Lung (tissue), 12 donors: Measurements from ENCODE around the gene ROR1. TPM values are rescaled to one million over a fixed set of nuclear protein-coding genes. Genes with fewer than 3 reads are reported as not detected.

Source experiments
- ATAC-seq: fragments of 200-7000 bp; cut with Tn5 transposase; one replicate; pipeline ENCODE4 v1.9.1; 2020; ENCODE audit warnings: moderate number of reproducible peaks; ENCODE audit not compliant: insufficient read depth, low FRiP score
- DNase-seq, 3 donors: peaks; one replicate each; pipeline ENCODE4 v3.0.0-alpha.2; 2013 to 2017
- H3K27ac ChIP-seq, 2 donors: one replicate each; pipeline ENCODE4 v1.5.1; 2013; ENCODE audit warnings: mild to moderate bottlenecking in 2 of 2, moderate library complexity in 2 of 2, control low read depth in 1 of 2, inconsistent platforms in 1 of 2, low read depth in 1 of 2, low read length in 1 of 2
- H3K27me3 ChIP-seq, 3 donors: one replicate each; pipeline ENCODE4 v1.5.1; 2013; ENCODE audit warnings: low read length in 2 of 3; ENCODE audit not compliant: control insufficient read depth in 3 of 3, insufficient read depth in 3 of 3
- H3K36me3 ChIP-seq, 4 donors: one replicate each; pipeline ENCODE4 v1.5.1; 2013; ENCODE audit warnings: low read length in 4 of 4, mild to moderate bottlenecking in 1 of 4, moderate library complexity in 1 of 4; ENCODE audit not compliant: control insufficient read depth in 4 of 4, insufficient read depth in 4 of 4
- H3K4me1 ChIP-seq, 5 donors: one replicate each; pipeline ENCODE4 v1.5.1; 2013; ENCODE audit warnings: low read length in 5 of 5, mild to moderate bottlenecking in 2 of 5, moderate library complexity in 1 of 5; ENCODE audit not compliant: control insufficient read depth in 5 of 5, insufficient read depth in 5 of 5
- H3K4me3 ChIP-seq: one replicate; pipeline ENCODE4 v1.5.1; 2013; ENCODE audit warnings: mild to moderate bottlenecking, control low read depth, moderate library complexity
- H3K9ac ChIP-seq, 2 donors: one replicate each; pipeline ENCODE4 v1.5.1; 2013; ENCODE audit warnings: low read length in 2 of 2, control low read depth in 1 of 2; ENCODE audit not compliant: insufficient read depth in 1 of 2
- H3K9me3 ChIP-seq, 4 donors: one replicate each; pipeline ENCODE4 v1.5.1; 2013; ENCODE audit warnings: low read length in 3 of 4, mild to moderate bottlenecking in 1 of 4, moderate library complexity in 1 of 4; ENCODE audit not compliant: control insufficient read depth in 4 of 4, insufficient read depth in 3 of 4
- CTCF ChIP-seq: IDR thresholded peaks from 2 replicates; pipeline ENCODE4 v1.5.1; 2012; ENCODE audit warnings: mild to moderate bottlenecking; ENCODE audit errors: control extremely low read depth, extremely low read depth
- WGBS, 2 donors: extraction: QIAGEN DNeasy Blood & Tissue Kit; methylation state at CpG; one replicate each; pipeline ENCODE4 v1.1.7; 2013; 5-methylcytosine and 5-hydroxymethylcytosine counted together
- polyA plus RNA-seq, 2 donors: library from polyadenylated mRNA; stranded (reverse); fragments of 200-250 nt; gene quantifications; one replicate each; pipeline ENCODE4 v1.2.1, GENCODE V29; 2013
- total RNA-seq, 2 donors: library from RNA; depleted of rRNA in 1 of 2; stranded (reverse); fragments of >200 nt in 1 of 2; gene quantifications; one replicate each; pipeline ENCODE4 v1.2.1, GENCODE V29; 2014 to 2021
- donor health status: control.
- donor health status: control.
- donor health status: Bipolar disorder and iron deficiency.
- donor health status: healthy.
- donor health status: DM: yes; HTN: yes; CAD: no.

Gene ROR1
- total and polyA plus RNA-seq, 4 donors, result 2.9 to 47.0 (median 14.0) TPM

GRCh38 chr1:63793741-63794240 lies 20.0 kb downstream of the ROR1 start:
- Histone ChIP-seq H3K4me1 (peaks cover 11 to 34% (median 29%) of the 10 kb centered on the region in 5 donors), H3K9me3 (no peaks in the 10 kb centered on the region), H3K36me3 (peaks cover 0 to 19% (median 6%) of the 10 kb centered on the region in 4 donors), H3K4me3 (no peak overlapping the region), H3K27ac (no peak overlapping the region), H3K9ac (peak overlapping the region in 1 of 2 donors; percentile 19), H3K27me3 (no peaks in the 10 kb centered on the region)
- ATAC-seq (no peak), DNase-seq (no peak)
- WGBS, 2 donors, result 89% methylated on average over 8 of the region's 8 CpGs
- no peak for TF ChIP-seq CTCF

GRCh38 chr1:63794354-63794753 lies 20.5 kb downstream of the ROR1 start:
- TF ChIP-seq CTCF, result no peak
- H3K27ac ChIP-seq, result no peak overlapping the region
- H3K9me3 ChIP-seq, result no peaks in the 10 kb centered on the region
- H3K27me3 ChIP-seq, result no peaks in the 10 kb centered on the region
- no peak for DNase-seq
- peaks cover 8 to 39% (median 35%) of the 10 kb centered on the region in 5 donors for H3K4me1 ChIP-seq
- ATAC-seq, result no peak
- H3K4me3 ChIP-seq, result no peak overlapping the region
- 89 to 90% methylated on average over 7 of the region's 7 CpGs for WGBS, 2 donors
- H3K36me3 ChIP-seq, result peaks cover 0 to 14% (median 4%) of the 10 kb centered on the region in 4 donors
- H3K9ac ChIP-seq, result no peak overlapping the region

- 61 to 76% methylated on average over 7 of the region's 7 CpGs for WGBS, 2 donors
- Histone ChIP-seq H3K36me3 (peaks cover 0 to 10% (median 4%) of the 10 kb centered on the region in 4 donors), H3K27ac (no peak overlapping the region), H3K9ac (no peak overlapping the region), H3K4me3 (no peak overlapping the region), H3K27me3 (no peaks in the 10 kb centered on the region), H3K4me1 (peaks cover 8 to 45% (median 38%) of the 10 kb centered on the region in 5 donors), H3K9me3 (no peaks in the 10 kb centered on the region)
- ATAC-seq (peak; percentile 46), DNase-seq (peak; percentile 49 to 60 (median 51))
- TF ChIP-seq CTCF, result no peak
Measured at GRCh38 chr1:63794939-63795378, 21.1 kb downstream of the ROR1 start.

- peak overlapping the region in 1 of 2 donors; percentile 4 for H3K9ac ChIP-seq
- H3K27ac ChIP-seq, result no peak overlapping the region
- TF ChIP-seq CTCF, result no peak
- no peak overlapping the region for H3K4me3 ChIP-seq
- peak; percentile 77 for ATAC-seq
- peaks cover 0 to 6% (median 2%) of the 10 kb centered on the region in 4 donors for H3K36me3 ChIP-seq
- no peaks in the 10 kb centered on the region for H3K27me3 ChIP-seq
- DNase-seq, result peak; percentile 48 to 88 (median 77)
- WGBS, 2 donors, result 57 to 75% methylated on average over 4 of the region's 4 CpGs
- H3K9me3 ChIP-seq, result no peaks in the 10 kb centered on the region
- peaks cover 8 to 48% (median 38%) of the 10 kb centered on the region in 5 donors for H3K4me1 ChIP-seq
Measured at GRCh38 chr1:63795455-63795854, 21.6 kb downstream of the ROR1 start.
